Skeletal muscle satellite cell (primary cell): ENCODE data around the gene ACTG1.

Experiments
- H3K27me3 ChIP-seq: 2 replicates; pipeline ENCODE4 v1.7.0; 2013; ENCODE audit warnings: low read length; ENCODE audit not compliant: control insufficient read depth, insufficient read depth
- H3K36me3 ChIP-seq: 2 replicates; pipeline ENCODE4 v1.7.0; 2013; ENCODE audit warnings: mild to moderate bottlenecking, control low read depth, low read length; ENCODE audit not compliant: insufficient read depth
- H3K4me1 ChIP-seq: 2 replicates; pipeline ENCODE4 v1.7.0; 2013; ENCODE audit warnings: low read length; ENCODE audit not compliant: control insufficient read depth, insufficient read depth
- H3K4me2 ChIP-seq: 2 replicates; pipeline ENCODE4 v1.7.0; 2013; ENCODE audit warnings: mild to moderate bottlenecking, low read length
- H3K4me3 ChIP-seq: 2 replicates; pipeline ENCODE4 v1.7.0; 2013; ENCODE audit warnings: low read length
- H3K9ac ChIP-seq: 2 replicates; pipeline ENCODE4 v1.7.0; 2013; ENCODE audit warnings: mild to moderate bottlenecking, low read depth, low read length, moderate library complexity
- H3K9me3 ChIP-seq: replicated peaks from 2 replicates; pipeline ENCODE4 v1.7.0; 2013; ENCODE audit warnings: mild to moderate bottlenecking, control low read depth, low read length

Gene ACTG1

GRCh38 chr17:81551458-81552243 lies 39.1 kb upstream of the ACTG1 start:
- Histone ChIP-seq H3K9ac (peak overlapping the region; percentile 89), H3K9me3 (no peaks in the 10 kb centered on the region), H3K4me1 (peaks cover 39% of the 10 kb centered on the region), H3K4me2 (peak overlapping the region; percentile 86), H3K36me3 (peaks cover 36% of the 10 kb centered on the region), H3K4me3 (peak overlapping the region; percentile 98), H3K27me3 (no peaks in the 10 kb centered on the region)

DNA sequence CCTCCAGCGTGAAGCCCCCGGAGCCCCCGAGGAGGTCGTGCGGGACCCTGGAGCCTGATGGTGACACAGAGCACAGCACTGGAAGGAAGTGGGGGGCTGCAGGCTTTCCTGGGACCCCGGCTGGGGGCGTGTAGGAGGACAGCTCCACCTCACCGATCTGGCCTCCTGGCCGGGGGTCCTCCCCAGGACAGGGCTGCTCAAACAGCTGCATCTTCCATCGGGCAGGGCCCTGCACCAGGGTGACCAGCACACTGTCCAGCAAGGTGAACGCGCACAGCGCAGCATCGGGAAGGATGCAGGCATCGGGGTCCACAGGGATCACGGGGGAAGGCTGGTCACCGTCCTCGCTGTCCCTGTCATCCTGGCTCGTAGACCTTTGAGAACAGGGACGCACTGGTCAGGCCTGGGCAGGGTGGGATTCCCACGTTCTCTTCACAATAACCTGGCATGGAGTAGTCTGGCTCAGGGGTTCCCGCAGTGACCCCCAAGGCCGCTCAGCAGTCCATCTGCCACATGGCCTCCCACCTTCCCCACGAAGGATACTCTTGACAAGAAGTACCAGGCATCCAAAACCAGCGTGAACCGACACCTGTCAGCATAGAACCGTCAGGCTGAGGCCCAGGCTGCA lies 38.3 kb upstream of the ACTG1 start:
- Histone ChIP-seq H3K9me3 (no peaks in the 10 kb centered on the region), H3K4me3 (peak overlapping the region; percentile 98), H3K36me3 (peaks cover 34% of the 10 kb centered on the region), H3K4me2 (peak overlapping the region; percentile 86), H3K27me3 (no peaks in the 10 kb centered on the region), H3K4me1 (peaks cover 31% of the 10 kb centered on the region), H3K9ac (peak overlapping the region; percentile 89)

DNA sequence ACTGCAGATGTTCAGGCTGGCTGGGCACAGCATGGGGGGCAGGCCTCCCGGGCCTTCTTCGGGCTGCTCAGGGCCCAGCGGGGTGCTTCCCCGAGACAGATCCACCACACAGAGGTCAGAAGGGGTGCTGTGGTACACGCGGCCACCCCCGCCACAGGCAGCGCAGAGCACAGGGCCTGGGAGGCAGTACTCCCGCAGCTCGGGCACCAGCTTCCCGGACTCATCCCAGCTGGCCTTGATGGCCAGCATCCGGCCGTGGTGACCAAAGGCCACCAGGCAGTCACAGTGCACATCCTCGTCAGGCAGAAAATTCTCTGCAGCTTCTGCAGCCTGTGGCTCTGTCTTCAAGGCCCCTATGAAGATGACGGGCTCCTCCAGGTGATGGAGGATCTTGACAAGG lies 37.7 kb upstream of the ACTG1 start:
- peak overlapping the region; percentile 86 for H3K4me2 ChIP-seq
- peaks cover 29% of the 10 kb centered on the region for H3K4me1 ChIP-seq
- no peaks in the 10 kb centered on the region for H3K27me3 ChIP-seq
- no peaks in the 10 kb centered on the region for H3K9me3 ChIP-seq
- H3K9ac ChIP-seq: no peak overlapping the region
- H3K36me3 ChIP-seq: peaks cover 41% of the 10 kb centered on the region
- no peak overlapping the region for H3K4me3 ChIP-seq

GRCh38 chr17:81549826-81550225 lies 37.2 kb upstream of the ACTG1 start:
- no peak overlapping the region for H3K4me3 ChIP-seq
- H3K36me3 ChIP-seq: peaks cover 45% of the 10 kb centered on the region
- H3K27me3 ChIP-seq: no peaks in the 10 kb centered on the region
- H3K4me2 ChIP-seq: no peak overlapping the region
- H3K9me3 ChIP-seq: no peaks in the 10 kb centered on the region
- peaks cover 29% of the 10 kb centered on the region for H3K4me1 ChIP-seq
- H3K9ac ChIP-seq: no peak overlapping the region

GRCh38 chr17:81549031-81549557 lies 36.5 kb upstream of the ACTG1 start:
- Histone ChIP-seq H3K4me3 (no peak overlapping the region), H3K36me3 (peaks cover 50% of the 10 kb centered on the region), H3K9ac (no peak overlapping the region), H3K4me2 (no peak overlapping the region), H3K27me3 (no peaks in the 10 kb centered on the region), H3K4me1 (peaks cover 25% of the 10 kb centered on the region), H3K9me3 (no peaks in the 10 kb centered on the region)

GRCh38 chr17:81547614-81547982 lies 35.0 kb upstream of the ACTG1 start:
- peaks cover 64% of the 10 kb centered on the region for H3K36me3 ChIP-seq
- peaks cover 11% of the 10 kb centered on the region for H3K4me1 ChIP-seq
- no peaks in the 10 kb centered on the region for H3K9me3 ChIP-seq
- H3K4me2 ChIP-seq: no peak overlapping the region
- no peaks in the 10 kb centered on the region for H3K27me3 ChIP-seq
- no peak overlapping the region for H3K9ac ChIP-seq
- no peak overlapping the region for H3K4me3 ChIP-seq

GRCh38 chr17:81546906-81547613 lies 34.5 kb upstream of the ACTG1 start:
- Histone ChIP-seq H3K9ac (no peak overlapping the region), H3K4me3 (no peak overlapping the region), H3K27me3 (no peaks in the 10 kb centered on the region), H3K4me2 (no peak overlapping the region), H3K9me3 (no peaks in the 10 kb centered on the region), H3K36me3 (peaks cover 68% of the 10 kb centered on the region), H3K4me1 (peaks cover 11% of the 10 kb centered on the region)

GRCh38 chr17:81545160-81545949 lies 32.8 kb upstream of the ACTG1 start:
- Histone ChIP-seq H3K9me3 (no peaks in the 10 kb centered on the region), H3K4me3 (no peak overlapping the region), H3K9ac (no peak overlapping the region), H3K36me3 (peaks cover 68% of the 10 kb centered on the region), H3K4me1 (no peaks in the 10 kb centered on the region), H3K4me2 (no peak overlapping the region), H3K27me3 (no peaks in the 10 kb centered on the region)

DNA sequence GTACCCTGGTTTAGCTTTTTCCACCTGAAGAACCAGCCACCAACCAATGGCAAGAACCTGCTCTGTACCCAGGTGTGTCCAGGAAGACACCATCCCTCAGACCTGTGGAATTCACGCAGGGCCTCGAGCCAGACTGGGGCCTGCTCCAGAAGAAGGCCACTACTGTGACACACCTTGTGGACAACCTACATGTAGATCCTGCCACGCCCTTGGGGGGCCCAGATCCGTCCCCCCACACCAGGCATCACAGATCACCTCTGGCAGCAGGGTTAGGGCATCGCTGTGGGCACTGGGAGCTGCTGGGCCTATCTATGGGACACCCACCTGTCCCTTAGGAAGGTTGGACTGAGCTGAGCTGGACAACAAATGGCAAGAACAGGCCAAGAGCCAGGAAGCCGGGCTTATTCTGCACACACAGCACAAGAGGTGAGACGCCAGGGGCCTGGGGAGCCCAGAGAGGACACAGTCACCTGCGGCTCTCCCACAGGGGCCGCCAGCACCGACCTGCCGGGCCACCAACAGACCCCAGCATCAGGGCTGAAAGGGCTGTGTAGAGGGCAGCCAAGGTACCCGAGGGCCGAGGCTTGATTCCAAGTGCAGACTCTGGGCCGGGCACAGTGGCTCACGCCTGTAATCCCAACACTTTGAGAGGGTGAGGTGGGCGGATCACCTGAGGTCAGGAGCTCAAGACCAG lies 31.8 kb upstream of the ACTG1 start:
- Histone ChIP-seq H3K4me2 (no peak overlapping the region), H3K4me3 (no peak overlapping the region), H3K9ac (no peak overlapping the region), H3K27me3 (no peaks in the 10 kb centered on the region), H3K36me3 (peaks cover 70% of the 10 kb centered on the region), H3K4me1 (no peaks in the 10 kb centered on the region), H3K9me3 (no peaks in the 10 kb centered on the region)

DNA sequence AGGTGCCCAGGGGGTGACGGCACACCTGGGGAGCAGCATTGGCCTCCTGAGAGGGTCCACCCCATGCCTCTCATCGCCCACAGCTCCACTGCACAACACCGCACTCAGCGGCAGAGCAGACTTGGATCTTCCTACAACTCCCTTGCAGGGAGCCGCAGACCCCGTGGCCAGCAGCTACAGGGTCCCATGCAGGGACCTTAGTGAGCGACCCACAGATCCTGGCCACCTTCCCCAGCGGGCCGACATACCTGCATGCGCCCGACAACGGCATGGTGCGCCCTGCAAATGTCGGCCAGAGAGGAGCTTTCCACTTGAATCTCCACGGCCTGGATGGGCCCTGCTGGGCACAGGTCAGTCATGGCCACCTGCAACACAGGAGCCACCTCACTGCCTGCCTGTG lies 31.2 kb upstream of the ACTG1 start:
- H3K4me1 ChIP-seq: no peaks in the 10 kb centered on the region
- H3K36me3 ChIP-seq: peaks cover 65% of the 10 kb centered on the region
- no peak overlapping the region for H3K4me3 ChIP-seq
- H3K9me3 ChIP-seq: no peaks in the 10 kb centered on the region
- no peaks in the 10 kb centered on the region for H3K27me3 ChIP-seq
- H3K9ac ChIP-seq: no peak overlapping the region
- no peak overlapping the region for H3K4me2 ChIP-seq
